Mammary epithelial cell (primary cell): ENCODE results near the gene USP12.

ENCODE experiments used
- EZH2 ChIP-seq: IDR thresholded peaks from 2 replicates; pipeline ENCODE4 v1.6.1; 2012; ENCODE audit warnings: low read length, inconsistent platforms, borderline replicate concordance
- TF ChIP-seq, protein P1 (sequence below), 2 donors: IDR thresholded peaks in 1 of 2; conservative IDR thresholded peaks in 1 of 2; 2 replicates each; pipeline ENCODE4 v1.5.1; 2011 to 2012; ENCODE audit warnings: inconsistent platforms in 2 of 2, low read length in 2 of 2, mild to moderate bottlenecking in 2 of 2, control low read depth in 1 of 2, low read depth in 1 of 2; ENCODE audit not compliant: insufficient read depth in 1 of 2; ENCODE audit errors: extremely low read depth in 1 of 2

DNA sequence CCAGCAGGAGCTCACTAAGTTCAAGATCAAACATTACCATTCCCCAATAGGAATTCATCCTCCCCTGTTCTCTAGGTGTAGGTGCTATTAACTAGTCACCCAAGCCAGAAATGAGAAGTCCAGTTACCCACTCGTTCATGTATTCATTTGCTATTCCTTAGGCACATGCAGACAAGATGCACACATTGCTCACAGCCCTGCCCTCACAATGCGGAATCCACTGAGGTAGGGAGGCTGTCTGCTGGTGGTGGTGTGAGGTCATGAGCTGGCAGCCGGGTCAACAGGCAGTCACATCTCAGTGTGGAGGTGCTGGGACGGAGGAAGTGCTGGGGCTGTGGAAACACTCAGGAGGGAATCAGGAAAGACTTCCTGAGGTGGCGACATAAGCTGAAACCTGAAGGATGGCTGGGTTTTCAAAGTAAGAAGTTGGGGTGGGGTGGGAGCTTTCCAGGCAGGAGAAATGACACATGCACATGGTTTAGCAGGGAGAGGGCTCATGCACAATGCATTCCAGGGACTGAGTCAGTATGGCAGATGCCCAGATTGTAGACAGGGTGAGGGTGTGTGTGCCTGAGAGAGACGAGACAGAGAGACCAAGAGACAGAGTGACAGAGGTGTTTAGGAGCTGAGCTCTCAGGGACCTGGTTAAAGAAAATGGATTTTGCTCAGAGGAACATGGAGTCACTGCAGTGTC lies 117.6 kb downstream of the USP12 start:
- no peak for TF ChIP-seq EZH2
- TF ChIP-seq, protein P1, sequence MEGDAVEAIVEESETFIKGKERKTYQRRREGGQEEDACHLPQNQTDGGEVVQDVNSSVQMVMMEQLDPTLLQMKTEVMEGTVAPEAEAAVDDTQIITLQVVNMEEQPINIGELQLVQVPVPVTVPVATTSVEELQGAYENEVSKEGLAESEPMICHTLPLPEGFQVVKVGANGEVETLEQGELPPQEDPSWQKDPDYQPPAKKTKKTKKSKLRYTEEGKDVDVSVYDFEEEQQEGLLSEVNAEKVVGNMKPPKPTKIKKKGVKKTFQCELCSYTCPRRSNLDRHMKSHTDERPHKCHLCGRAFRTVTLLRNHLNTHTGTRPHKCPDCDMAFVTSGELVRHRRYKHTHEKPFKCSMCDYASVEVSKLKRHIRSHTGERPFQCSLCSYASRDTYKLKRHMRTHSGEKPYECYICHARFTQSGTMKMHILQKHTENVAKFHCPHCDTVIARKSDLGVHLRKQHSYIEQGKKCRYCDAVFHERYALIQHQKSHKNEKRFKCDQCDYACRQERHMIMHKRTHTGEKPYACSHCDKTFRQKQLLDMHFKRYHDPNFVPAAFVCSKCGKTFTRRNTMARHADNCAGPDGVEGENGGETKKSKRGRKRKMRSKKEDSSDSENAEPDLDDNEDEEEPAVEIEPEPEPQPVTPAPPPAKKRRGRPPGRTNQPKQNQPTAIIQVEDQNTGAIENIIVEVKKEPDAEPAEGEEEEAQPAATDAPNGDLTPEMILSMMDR (conservative IDR thresholded peaks at IDR 0.05 in 1 of 2, IDR thresholded peaks at IDR 0.05 in 1 of 2; ENCODE audit: extremely low read depth in 1 of 2, insufficient read depth in 1 of 2, low read depth in 1 of 2, low read length in 2 of 2) = no peak
